ENCODE data around the gene TIMM10.

Gene TIMM10

GRCh38 chr11:57504511-57504910 lies 26.0 kb downstream of the TIMM10 start:
- no peak for DNase-seq (ENCODE audit: low read depth in 2 of 2)

- DNase-seq (ENCODE audit: low read depth in 2 of 2): no peak
Measured at GRCh38 chr11:57502870-57503269, 27.7 kb downstream of the TIMM10 start.

GRCh38 chr11:57502376-57502775 lies 28.2 kb downstream of the TIMM10 start:
- DNase-seq (ENCODE audit: low read depth in 2 of 2): no peak

- no peak for DNase-seq (ENCODE audit: low read depth in 2 of 2)
Measured at GRCh38 chr11:57501953-57502352, 28.6 kb downstream of the TIMM10 start.

GRCh38 chr11:57500926-57501325 lies 29.6 kb downstream of the TIMM10 start:
- no peak for DNase-seq (ENCODE audit: low read depth in 2 of 2)

- DNase-seq (ENCODE audit: low read depth in 2 of 2): no peak
Measured at GRCh38 chr11:57500515-57500914, 30.0 kb downstream of the TIMM10 start.

- no peak for DNase-seq (ENCODE audit: low read depth in 2 of 2)
Measured at GRCh38 chr11:57499983-57500461, 30.5 kb downstream of the TIMM10 start.

GRCh38 chr11:57499413-57499982 lies 31.1 kb downstream of the TIMM10 start:
- DNase-seq (ENCODE audit: low read depth in 2 of 2): no peak

- DNase-seq (ENCODE audit: low read depth in 2 of 2): no peak
Measured at GRCh38 chr11:57498540-57498939, 32.0 kb downstream of the TIMM10 start.

GRCh38 chr11:57497303-57498247 lies 33.0 kb downstream of the TIMM10 start:
- no peak for DNase-seq (ENCODE audit: low read depth in 2 of 2)

GRCh38 chr11:57496109-57496820 lies 34.3 kb downstream of the TIMM10 start:
- DNase-seq (ENCODE audit: low read depth in 2 of 2): no peak

- DNase-seq (ENCODE audit: low read depth in 2 of 2): peak; percentile 64 to 71
Measured at GRCh38 chr11:57493507-57494503, 36.7 kb downstream of the TIMM10 start.

GRCh38 chr11:57491371-57492061 lies 39.0 kb downstream of the TIMM10 start:
- DNase-seq (ENCODE audit: low read depth in 2 of 2): no peak

GRCh38 chr11:57490456-57491248 lies 39.9 kb downstream of the TIMM10 start:
- DNase-seq (ENCODE audit: low read depth in 2 of 2): no peak

- DNase-seq (ENCODE audit: low read depth in 2 of 2): no peak
Measured at GRCh38 chr11:57487920-57488659, 42.5 kb downstream of the TIMM10 start.

GRCh38 chr11:57487021-57487778 lies 43.4 kb downstream of the TIMM10 start:
- no peak for DNase-seq (ENCODE audit: low read depth in 2 of 2)

GRCh38 chr11:57485217-57485990 lies 45.1 kb downstream of the TIMM10 start:
- DNase-seq (ENCODE audit: low read depth in 2 of 2): no peak
